Esophagus squamous epithelium (tissue), 5 donors: ENCODE measurements around the gene SELE. TPM values are rescaled to one million over a fixed set of nuclear protein-coding genes. Genes with fewer than 3 reads are reported as not detected.

Source experiments
- DNase-seq: peaks from one replicate; lab custom pipeline; 2025; lab: John Stamatoyannopoulos, UW
- H3K27ac ChIP-seq, 4 donors: fragments of 200-600 bp; sonication (generic); one replicate each; pipeline ENCODE4 v1.5.1; 2016 to 2019; ENCODE audit warnings: mild to moderate bottlenecking in 1 of 4
- H3K27me3 ChIP-seq, 4 donors: fragments of 200-600 bp; sonication (generic); 1 replicate in 3 of 4; 2 replicates in 1 of 4; pipeline versions ENCODE4 v1.5.1 to v1.6.0; 2017 to 2021; ENCODE audit warnings: antibody characterized with exemption in 1 of 4
- H3K36me3 ChIP-seq, 3 donors: fragments of 200-600 bp; sonication (generic); one replicate each; pipeline ENCODE4 v1.5.1; 2016 to 2019
- H3K4me1 ChIP-seq, 3 donors: fragments of 200-600 bp; sonication (generic); one replicate each; pipeline ENCODE4 v1.5.1; 2017 to 2019
- H3K4me3 ChIP-seq, 4 donors: fragments of 200-600 bp; sonication (generic); 1 replicate in 3 of 4; 2 replicates in 1 of 4; pipeline ENCODE4 v1.5.1; 2016 to 2019; ENCODE audit warnings: mild to moderate bottlenecking in 2 of 4, moderate library complexity in 1 of 4
- H3K9me3 ChIP-seq, 3 donors: fragments of 200-600 bp; sonication (generic); one replicate each; pipeline ENCODE4 v1.5.1; 2016 to 2019
- CTCF ChIP-seq, 6 experiments: fragments of 450-650 bp in 4 of 6; fragments of 200-600 bp in 2 of 6; sonication (generic) in 2 of 6; IDR thresholded peaks; one replicate each; pipeline ENCODE4 v1.5.1; 2016 to 2019; ENCODE audit warnings: antibody characterized with exemption in 6 of 6, mild to moderate bottlenecking in 4 of 6, moderate library complexity in 4 of 6
- POLR2A ChIP-seq, 4 donors: fragments of 450-650 bp; IDR thresholded peaks; one replicate each; pipeline ENCODE4 v1.6.1; 2017; ENCODE audit warnings: antibody characterized with exemption in 4 of 4, mild to moderate bottlenecking in 4 of 4, moderate library complexity in 3 of 4
- WGBS, 2 donors: methylation state at CpG; one replicate each; pipeline ENCODE4 v1.1.5; 2018; 5-methylcytosine and 5-hydroxymethylcytosine counted together
- intact Hi-C: fragments of 100-400 bp; cut with DNase I; formaldehyde crosslinking; loops from one replicate; pipeline ENCODE4 v1.15.0; 2022
- total RNA-seq, 4 donors: library from RNA; depleted of rRNA; stranded (reverse); fragments of >200 nt; gene quantifications; one replicate each; pipeline ENCODE4 v1.1.0, GENCODE V29; 2016
- donor health status: DM: yes; HTN: yes; CAD: no.

Gene SELE
- 1 to 10 TPM in 3 of 4 donors, not detected in 1; 1.2 to 2.6 (median 1.7) TPM for total RNA-seq

DNA sequence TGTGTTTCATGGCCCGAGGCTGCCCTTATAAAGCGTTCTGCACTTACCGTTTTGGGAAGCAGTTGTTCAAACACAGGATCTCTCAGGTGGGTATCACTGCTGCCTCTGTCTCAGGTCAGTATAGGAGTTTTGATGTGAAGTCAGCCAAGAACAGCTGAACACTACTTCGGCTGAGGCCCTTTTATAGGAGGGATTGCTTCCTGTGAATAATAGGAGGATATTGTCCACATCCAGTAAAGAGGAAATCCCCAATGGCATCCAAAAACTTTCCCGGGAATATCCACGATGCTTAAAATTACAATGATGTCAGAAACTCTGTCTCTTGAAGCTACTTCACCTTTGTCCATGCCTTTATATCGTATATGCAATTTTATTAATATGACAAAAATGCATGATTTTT, at the start of gene SELE:
Gene SELE, minus strand, starts transcription at position 156 of the 400 bp plus-strand sequence. CDS start 467 bp downstream, outside the sequence.
- Histone ChIP-seq H3K4me3 (no peak within 1 kb of the TSS), H3K4me1 (no peaks in the 10 kb centered on the region), H3K9me3 (no peaks in the 10 kb centered on the region), H3K27me3 (peaks cover 0 to 20% (median 2%) of the 10 kb centered on the region in 4 donors), H3K36me3 (no peaks in the 10 kb centered on the region), H3K27ac (no peak within 1 kb of the TSS)
- no peak for TF ChIP-seq POLR2A (IDR thresholded peaks at IDR 0.05)
- TF ChIP-seq CTCF (IDR thresholded peaks at IDR 0.05), result no peak
- intact Hi-C loops, result no loop called here
- DNase-seq, result no peak
- whole genome bisulfite sequencing, 2 donors, result 66 to 75% methylated on average over 7 of the region's 7 CpGs

GRCh38 chr1:169782596-169782995, 48.7 kb upstream of the SELE start:
- WGBS, 2 donors, result 77 to 96% methylated on average over 3 of the region's 3 CpGs
- peaks cover 0 to 21% (median 0%) of the 10 kb centered on the region in 3 donors for H3K4me1 ChIP-seq
- intact Hi-C loops, result no loop called here

DNA sequence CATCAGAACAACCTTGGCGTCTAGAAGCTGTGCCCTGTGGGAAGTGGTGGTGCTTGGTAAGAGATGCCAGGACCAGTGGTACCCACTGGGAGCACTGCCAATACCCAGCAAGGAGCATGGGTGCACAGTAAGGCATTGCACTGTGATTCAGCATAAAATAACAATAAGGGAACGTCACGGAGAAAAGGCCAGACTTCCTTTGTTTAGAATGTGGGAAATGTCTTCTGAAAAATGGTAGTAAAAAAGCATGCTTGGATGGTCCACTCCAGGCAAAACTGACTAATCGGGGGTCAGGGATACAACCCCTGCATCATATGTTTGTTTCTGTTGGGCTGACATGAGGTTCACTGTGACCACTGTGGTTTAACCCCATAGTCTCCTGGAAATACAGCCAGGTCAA, 46.1 kb upstream of the SELE start:
- whole genome bisulfite sequencing, 2 donors, result 29 to 34% methylated on average over 4 of the region's 4 CpGs
- peaks cover 0 to 21% (median 0%) of the 10 kb centered on the region in 3 donors for H3K4me1 ChIP-seq
- no peaks in the 10 kb centered on the region for H3K36me3 ChIP-seq
- no peaks in the 10 kb centered on the region for H3K27me3 ChIP-seq
- intact Hi-C loops, result no loop called here
- no peak overlapping the region for H3K27ac ChIP-seq
- TF ChIP-seq CTCF (IDR thresholded peaks at IDR 0.05) (no peak), POLR2A (IDR thresholded peaks at IDR 0.05) (no peak)
- DNase-seq, result no peak
- H3K9me3 ChIP-seq, result no peaks in the 10 kb centered on the region
- H3K4me3 ChIP-seq, result no peak overlapping the region

More at GRCh38 chr1:169782596-169782995, 48.7 kb upstream of the SELE start:
- DNase-seq, result no peak
- Histone ChIP-seq H3K36me3 (no peaks in the 10 kb centered on the region), H3K27ac (no peak overlapping the region), H3K4me3 (no peak overlapping the region), H3K9me3 (no peaks in the 10 kb centered on the region), H3K27me3 (no peaks in the 10 kb centered on the region)
- TF ChIP-seq CTCF (IDR thresholded peaks at IDR 0.05) (no peak), POLR2A (IDR thresholded peaks at IDR 0.05) (no peak)

- DNase-seq, result no peak
- Histone ChIP-seq H3K27ac (no peak overlapping the region), H3K4me1 (peaks cover 0 to 21% (median 0%) of the 10 kb centered on the region in 3 donors), H3K27me3 (no peaks in the 10 kb centered on the region), H3K4me3 (no peak overlapping the region), H3K36me3 (no peaks in the 10 kb centered on the region), H3K9me3 (no peaks in the 10 kb centered on the region)
- TF ChIP-seq CTCF (IDR thresholded peaks at IDR 0.05), result no peak
- no peak for TF ChIP-seq POLR2A (IDR thresholded peaks at IDR 0.05)
- intact Hi-C loops, result no loop called here
Measured at GRCh38 chr1:169779150-169779549, 45.3 kb upstream of the SELE start.

DNA sequence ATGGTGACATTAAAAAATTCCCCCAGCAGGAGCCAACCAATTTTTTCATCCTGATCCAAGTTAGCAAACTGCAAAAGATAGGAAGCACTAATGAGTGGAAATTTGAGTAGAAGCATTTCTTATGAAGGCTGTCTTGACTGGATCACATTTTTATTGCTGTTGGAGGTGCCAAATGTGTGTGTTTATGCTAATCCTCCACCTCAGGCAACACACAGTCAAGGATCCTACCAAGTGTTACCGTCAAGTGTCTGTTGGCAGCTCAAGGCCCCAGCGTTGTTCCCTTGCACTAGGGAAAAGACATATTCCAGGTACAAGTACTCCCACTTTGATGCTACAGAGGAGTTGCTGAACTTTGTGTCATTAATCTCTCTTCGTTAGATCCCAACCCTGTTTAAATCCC, 42.6 kb upstream of the SELE start:
- WGBS, 2 donors, result 45 to 62% methylated on average over 3 of the region's 3 CpGs
- Histone ChIP-seq H3K27me3 (peaks cover 0 to 2% (median 0%) of the 10 kb centered on the region in 4 donors), H3K4me1 (peaks cover 0 to 15% (median 0%) of the 10 kb centered on the region in 3 donors), H3K36me3 (no peaks in the 10 kb centered on the region), H3K4me3 (no peak overlapping the region), H3K9me3 (no peaks in the 10 kb centered on the region), H3K27ac (no peak overlapping the region)
- DNase-seq, result no peak
- TF ChIP-seq CTCF (IDR thresholded peaks at IDR 0.05) (no peak), POLR2A (IDR thresholded peaks at IDR 0.05) (no peak)
- intact Hi-C loops, result no loop called here
